ENCODE results near the gene AGBL4.

GRCh38 chr1:48917070-48917454 lies 1106.7 kb downstream of the AGBL4 start:
- TF ChIP-seq POLR2AphosphoS5 (IDR thresholded peaks at IDR 0.05): no peak
- TF ChIP-seq CTCF (IDR thresholded peaks at IDR 0.05 in 8 of 11, conservative IDR thresholded peaks at IDR 0.05 in 3 of 11): no peak
